GM13976 (cell line): ENCODE data around the gene SRPX2.
"Not testable (repeated sequence)": the region's sequence is repeated elsewhere in the genome, so short reads cannot be mapped to it uniquely, and the experiment has no call there.

Source experiments
- DNase-seq: peaks from one replicate; pipeline ENCODE4 v3.0.0; 2012; ENCODE audit warnings: low spot score
- in situ Hi-C: fragments of 300-500 bp; cut with MboI; formaldehyde crosslinking; loops from one replicate; pipeline ENCODE4 v1.12.0; 2022; ENCODE audit warnings: low sequenced_read_pairs, mixed read lengths, inconsistent platforms; ENCODE audit not compliant: unreplicated experiment
- TF ChIP-seq, protein P1 (sequence below): IDR thresholded peaks from 2 replicates; pipeline ENCODE4 v1.5.1; 2012; ENCODE audit warnings: borderline replicate concordance, mild to moderate bottlenecking; ENCODE audit not compliant: insufficient read depth; ENCODE audit errors: extremely low read depth, missing control alignments, control extremely low read depth

Gene SRPX2

DNA sequence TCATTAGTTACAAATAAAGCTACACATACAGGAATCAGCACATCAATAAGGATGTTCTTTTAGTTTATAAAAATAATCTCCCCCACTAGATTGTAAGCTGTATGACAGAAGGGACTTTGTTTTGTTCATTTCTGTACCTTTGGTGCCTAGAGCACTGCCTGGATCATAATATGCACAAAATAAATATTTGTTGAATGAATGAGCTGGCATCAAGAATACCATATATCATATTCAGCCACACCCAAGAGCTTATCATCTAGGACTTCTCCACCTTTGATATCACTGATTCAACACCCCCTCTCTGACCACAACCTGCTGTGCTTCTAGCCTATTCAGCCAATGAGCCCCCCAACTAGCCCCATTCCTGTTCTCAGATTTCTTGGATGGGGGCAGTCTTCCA lies 77.3 kb downstream of the SRPX2 start:
- in situ Hi-C loops: no loop called here
- TF ChIP-seq, protein P1, sequence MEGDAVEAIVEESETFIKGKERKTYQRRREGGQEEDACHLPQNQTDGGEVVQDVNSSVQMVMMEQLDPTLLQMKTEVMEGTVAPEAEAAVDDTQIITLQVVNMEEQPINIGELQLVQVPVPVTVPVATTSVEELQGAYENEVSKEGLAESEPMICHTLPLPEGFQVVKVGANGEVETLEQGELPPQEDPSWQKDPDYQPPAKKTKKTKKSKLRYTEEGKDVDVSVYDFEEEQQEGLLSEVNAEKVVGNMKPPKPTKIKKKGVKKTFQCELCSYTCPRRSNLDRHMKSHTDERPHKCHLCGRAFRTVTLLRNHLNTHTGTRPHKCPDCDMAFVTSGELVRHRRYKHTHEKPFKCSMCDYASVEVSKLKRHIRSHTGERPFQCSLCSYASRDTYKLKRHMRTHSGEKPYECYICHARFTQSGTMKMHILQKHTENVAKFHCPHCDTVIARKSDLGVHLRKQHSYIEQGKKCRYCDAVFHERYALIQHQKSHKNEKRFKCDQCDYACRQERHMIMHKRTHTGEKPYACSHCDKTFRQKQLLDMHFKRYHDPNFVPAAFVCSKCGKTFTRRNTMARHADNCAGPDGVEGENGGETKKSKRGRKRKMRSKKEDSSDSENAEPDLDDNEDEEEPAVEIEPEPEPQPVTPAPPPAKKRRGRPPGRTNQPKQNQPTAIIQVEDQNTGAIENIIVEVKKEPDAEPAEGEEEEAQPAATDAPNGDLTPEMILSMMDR: no peak
- DNase-seq: no peak

DNA sequence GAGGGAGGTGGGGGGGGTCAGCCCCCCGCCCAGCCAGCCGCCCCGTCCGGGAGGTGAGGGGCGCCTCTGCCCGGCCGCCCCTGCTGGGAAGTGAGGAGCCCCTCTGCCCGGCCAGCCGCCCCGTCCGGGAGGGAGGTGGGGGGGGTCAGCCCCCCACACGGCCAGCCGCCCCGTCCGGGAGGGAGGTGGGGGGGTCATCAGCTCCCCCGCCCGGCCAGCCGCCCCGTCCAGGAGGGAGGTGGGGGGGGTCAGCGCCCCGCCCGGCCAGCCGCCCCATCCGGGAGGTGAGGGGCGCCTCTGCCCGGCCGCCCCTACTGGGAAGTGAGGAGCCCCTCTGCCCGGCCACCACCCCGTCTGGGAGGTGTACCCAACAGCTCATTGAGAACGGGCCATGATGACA lies 80.0 kb downstream of the SRPX2 start:
- DNase-seq, in situ Hi-C loops: not testable (repeated sequence)
